ENCODE results near the gene KIRREL1. TPM values are rescaled to one million over a fixed set of nuclear protein-coding genes. Genes with fewer than 3 reads are reported as not detected.

KIRREL1 gene
- total and polyA plus RNA-seq, 2 of the 8 experiments (the other 6 are each of a cell fraction or from before 2014, with no cell fraction given) = 14.2 to 39.0 TPM

GRCh38 chr1:158099185-158099584, 105.7 kb downstream of the KIRREL1 start:
- no peaks in the 10 kb centered on the region for H3K9me3 ChIP-seq (ENCODE audit: insufficient read depth in 2 of 2, low read depth in 1 of 2, low read length in 1 of 2)
- H2AK5ac ChIP-seq (ENCODE audit: low read depth, low read length) = 0 out of 2 replicates have a peak overlapping the region, but pooled peaks have one; percentile 5
- no peak overlapping the region for H3K4me2 ChIP-seq (ENCODE audit: insufficient read depth in 1 of 2, low read depth in 2 of 2, low read length in 2 of 2)
- no peak overlapping the region for H3K27ac ChIP-seq (ENCODE audit: low read depth, low read length)
- FAIRE-seq (no peak), DNase-seq (ENCODE audit: low read depth in 1 of 2, low spot score in 2 of 2) (no peak)
- ChIA-PET CTCF (ENCODE audit: partially characterized antibody) (interaction anchor here (1.1 to 38.2 kb wide), 6 partner anchors 12 to 117 kb away, joined by 3 to 2918 read pairs (median 20); partner anchors contain the start of gene KIRREL1), POLR2A (ENCODE audit: partially characterized antibody) (no interaction called here)
- H4K8ac ChIP-seq (ENCODE audit: extremely low read depth, insufficient read depth, low read length) = no peak overlapping the region
- no peaks in the 10 kb centered on the region for H3K79me1 ChIP-seq (ENCODE audit: low read depth, low read length)
- H3K36me3 ChIP-seq (ENCODE audit: control insufficient read depth in 2 of 4, insufficient read depth in 4 of 4, low read length in 3 of 4) = peaks cover 0 to 4% (median 0%) of the 10 kb centered on the region in 4 experiments; a peak in 1 of 8 replicates
- H3K4me1 ChIP-seq (replicated peaks in 1 of 4; ENCODE audit: control insufficient read depth in 3 of 4, insufficient read depth in 4 of 4, low read length in 3 of 4) = peaks cover 17 to 48% (median 39%) of the 10 kb centered on the region in 4 experiments
- no peak overlapping the region for H2AFZ ChIP-seq (ENCODE audit: low read length)
- peak overlapping the region; percentile 73; the same call in 1 of the 2 replicates for H2BK5ac ChIP-seq (ENCODE audit: low read depth, low read length)
- H3K9ac ChIP-seq (replicated peaks in 1 of 4; ENCODE audit: extremely low read depth in 1 of 4, low read depth in 3 of 4, low read length in 3 of 4) = no peak overlapping the region
- 0 out of 2 replicates have a peak overlapping the region, but pooled peaks have one; percentile 62 for H2BK15ac ChIP-seq (ENCODE audit: low read length)
- H3K56ac ChIP-seq (replicated peaks; ENCODE audit: insufficient read length, low read depth, low read length) = no peak overlapping the region
- no peak overlapping the region; the same call in 1 of the 2 replicates for H2BK20ac ChIP-seq (ENCODE audit: low read length)
- H3K18ac ChIP-seq (ENCODE audit: extremely low read depth, low read length) = peak overlapping the region; percentile 64; the same call in 1 of the 2 replicates
- H3K4ac ChIP-seq (replicated peaks; ENCODE audit: insufficient read length, low read depth, low read length) = no peak overlapping the region
- 86% methylated on average over 3 of the region's 3 CpGs; no CpG with 5 or more reads in 1 of the 2 experiments for WGBS, 2 experiments (ENCODE audit: extremely low coverage in 1 of 2, insufficient coverage in 1 of 2, insufficient read length in 1 of 2, insufficient replicate concordance in 2 of 2, low coverage in 1 of 2, low lambda C conversion rate in 2 of 2, missing lambda C conversion rate in 1 of 2)
- no peaks in the 10 kb centered on the region for H3K23me2 ChIP-seq (ENCODE audit: low read depth, low read length)
- no peaks in the 10 kb centered on the region for H3K79me2 ChIP-seq (ENCODE audit: control insufficient read depth in 1 of 2, insufficient read depth in 2 of 2, low read length in 2 of 2)
- H3K23ac ChIP-seq (ENCODE audit: insufficient read length) = no peak overlapping the region
- H2BK120ac ChIP-seq (replicated peaks; ENCODE audit: low read depth, low read length) = no peak overlapping the region
- peak overlapping the region; percentile 64; the same call in 1 of the 2 replicates for H2BK12ac ChIP-seq (ENCODE audit: low read depth, low read length)
- H4K91ac ChIP-seq (replicated peaks; ENCODE audit: insufficient read length, low read length) = peak overlapping the region; percentile 3
- no peak overlapping the region for H3K14ac ChIP-seq (ENCODE audit: insufficient read length)
- H4K5ac ChIP-seq (ENCODE audit: insufficient read length, low read depth, low read length) = no peak overlapping the region
- H3K4me3 ChIP-seq (ENCODE audit: extremely low read depth in 1 of 4, insufficient read depth in 2 of 4, low read depth in 3 of 4, low read length in 4 of 4) = no peak overlapping the region
- no peaks in the 10 kb centered on the region for H4K20me1 ChIP-seq (replicated peaks in 1 of 2; ENCODE audit: control insufficient read depth in 1 of 2, insufficient read depth in 2 of 2, low read length in 2 of 2)
- no peaks in the 10 kb centered on the region for H3K27me3 ChIP-seq (replicated peaks in 1 of 4; ENCODE audit: control insufficient read depth in 3 of 4, extremely low read depth in 1 of 4, insufficient read depth in 3 of 4, low read length in 3 of 4)
- TF ChIP-seq KDM4A (IDR thresholded peaks at IDR 0.05; ENCODE audit: low read depth, low read length, severe bottlenecking) = no peak
- TF ChIP-seq SRF (IDR thresholded peaks at IDR 0.05; ENCODE audit: low read depth, low read length) = no peak
- no peak for TF ChIP-seq EZH2 (IDR thresholded peaks at IDR 0.05; ENCODE audit: low read depth, low read length, severe bottlenecking)
- TF ChIP-seq, protein P1, sequence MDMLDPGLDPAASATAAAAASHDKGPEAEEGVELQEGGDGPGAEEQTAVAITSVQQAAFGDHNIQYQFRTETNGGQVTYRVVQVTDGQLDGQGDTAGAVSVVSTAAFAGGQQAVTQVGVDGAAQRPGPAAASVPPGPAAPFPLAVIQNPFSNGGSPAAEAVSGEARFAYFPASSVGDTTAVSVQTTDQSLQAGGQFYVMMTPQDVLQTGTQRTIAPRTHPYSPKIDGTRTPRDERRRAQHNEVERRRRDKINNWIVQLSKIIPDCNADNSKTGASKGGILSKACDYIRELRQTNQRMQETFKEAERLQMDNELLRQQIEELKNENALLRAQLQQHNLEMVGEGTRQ (IDR thresholded peaks at IDR 0.05; ENCODE audit: low read length) = no peak
- no peak for TF ChIP-seq CBX5 (IDR thresholded peaks at IDR 0.05; ENCODE audit: low read depth, low read length)
- no peak for TF ChIP-seq TBP (IDR thresholded peaks at IDR 0.05; ENCODE audit: low read depth, low read length)
- TF ChIP-seq RFX5 (IDR thresholded peaks at IDR 0.05; ENCODE audit: borderline replicate concordance, low read depth, low read length) = no peak
- no peak for TF ChIP-seq ASH2L (IDR thresholded peaks at IDR 0.05; ENCODE audit: low read length)
- TF ChIP-seq JUN (IDR thresholded peaks at IDR 0.05; ENCODE audit: low read depth, low read length) = no peak
- no peak for TF ChIP-seq CHD2 (IDR thresholded peaks at IDR 0.05; ENCODE audit: low read length)
- TF ChIP-seq CHD1 (IDR thresholded peaks at IDR 0.05; ENCODE audit: low read depth, low read length) = no peak
- TF ChIP-seq RAD21 (IDR thresholded peaks at IDR 0.05 in 1 of 2, conservative IDR thresholded peaks at IDR 0.05 in 1 of 2; ENCODE audit: low read depth in 2 of 2, low read length in 2 of 2) = no peak
- no peak for TF ChIP-seq TCF12 (IDR thresholded peaks at IDR 0.05; ENCODE audit: low read depth, low read length)
